GM23338 (cell line): ENCODE data around the gene XYLT1. TPM values are rescaled to one million over a fixed set of nuclear protein-coding genes. Genes with fewer than 3 reads are reported as not detected.

Source experiments
- ATAC-seq: fragments of 200-7000 bp; cut with Tn5 transposase; 3 replicates; pipeline ENCODE4 v1.9.1; 2020
- DNase-seq: peaks from one replicate; pipeline ENCODE4 v3.0.0-alpha.2; 2015; ENCODE audit warnings: low spot score
- H2AFZ ChIP-seq: fragments of 200-600 bp; sonication (generic); 2 replicates; pipeline ENCODE4 v1.8.0; 2016; ENCODE audit warnings: antibody characterized with exemption, mild to moderate bottlenecking, moderate library complexity
- H3F3A ChIP-seq: fragments of 200-600 bp; sonication (generic); replicated peaks from 2 replicates; pipeline ENCODE4 v1.8.0; 2017; ENCODE audit warnings: antibody characterized with exemption, mixed run types, low read depth
- H3K27ac ChIP-seq: fragments of 200-600 bp; sonication (generic); 2 replicates; pipeline ENCODE4 v1.6.1; 2016; ENCODE audit warnings: low read depth
- H3K27me3 ChIP-seq: fragments of 200-600 bp; sonication (generic); 2 replicates; pipeline ENCODE4 v1.8.0; 2016; ENCODE audit warnings: mild to moderate bottlenecking, mixed run types, moderate library complexity; ENCODE audit not compliant: insufficient read depth
- H3K36me3 ChIP-seq: fragments of 200-600 bp; sonication (generic); 2 replicates; pipeline ENCODE4 v1.8.0; 2016; ENCODE audit warnings: mild to moderate bottlenecking; ENCODE audit not compliant: insufficient read depth
- H3K4me1 ChIP-seq: fragments of 200-600 bp; sonication (generic); 2 replicates; pipeline ENCODE4 v1.8.0; 2016; ENCODE audit warnings: mild to moderate bottlenecking, moderate library complexity; ENCODE audit not compliant: insufficient read depth
- H3K4me2 ChIP-seq: fragments of 200-600 bp; sonication (generic); 2 replicates; pipeline ENCODE4 v1.7.1; 2017; ENCODE audit warnings: mixed run types
- H3K4me3 ChIP-seq: fragments of 200-600 bp; sonication (generic); 2 replicates; pipeline ENCODE4 v1.6.1; 2016; ENCODE audit warnings: mixed run types
- H3K79me2 ChIP-seq: fragments of 200-600 bp; sonication (generic); replicated peaks from 2 replicates; pipeline ENCODE4 v1.8.0; 2017; ENCODE audit warnings: mild to moderate bottlenecking; ENCODE audit not compliant: insufficient read depth
- H3K9me2 ChIP-seq: fragments of 200-600 bp; sonication (generic); 2 replicates; pipeline ENCODE4 v1.8.0; 2017; ENCODE audit not compliant: insufficient read depth
- H4K20me1 ChIP-seq: fragments of 200-600 bp; sonication (generic); replicated peaks from 2 replicates; pipeline ENCODE4 v1.8.0; 2017; ENCODE audit warnings: mild to moderate bottlenecking; ENCODE audit not compliant: insufficient read depth
- H3K27ac Mint-ChIP-seq: 2 replicates; pipeline ENCODE4 v1.8.0; 2020; ENCODE audit warnings: inconsistent platforms, mild to moderate bottlenecking, moderate library complexity, mixed read lengths
- H3K27me3 Mint-ChIP-seq: 3 replicates; pipeline ENCODE4 v1.8.0; 2022; ENCODE audit warnings: low read depth, mild to moderate bottlenecking, moderate library complexity, mixed read lengths, inconsistent platforms; ENCODE audit not compliant: insufficient read depth, poor library complexity
- H3K36me3 Mint-ChIP-seq: 3 replicates; pipeline ENCODE4 v1.8.0; 2021; ENCODE audit warnings: low read depth, mild to moderate bottlenecking, inconsistent platforms, moderate library complexity, mixed read lengths
- H3K4me1 Mint-ChIP-seq: 3 replicates; pipeline ENCODE4 v1.8.0; 2020; ENCODE audit warnings: mild to moderate bottlenecking, inconsistent platforms, mixed read lengths
- H3K4me3 Mint-ChIP-seq: 3 replicates; pipeline ENCODE4 v1.8.0; 2021; ENCODE audit warnings: moderate library complexity, mild to moderate bottlenecking, inconsistent platforms, mixed read lengths
- H3K9me3 Mint-ChIP-seq: 3 replicates; pipeline ENCODE4 v1.8.0; 2020; ENCODE audit warnings: moderate library complexity, mild to moderate bottlenecking, inconsistent platforms, mixed read lengths
- CREB1 ChIP-seq: fragments of 250-450 bp; sonication (Bioruptor Pico); IDR thresholded peaks from 2 replicates; pipeline ENCODE4 v1.5.0; 2020; ENCODE audit warnings: low read depth, mild to moderate bottlenecking, moderate library complexity
- ETS1 ChIP-seq: IDR thresholded peaks from 2 replicates; pipeline ENCODE4 v1.6.1; 2016; ENCODE audit warnings: antibody characterized with exemption
- EZH2 ChIP-seq: fragments of 200-600 bp; sonication (generic); IDR thresholded peaks from one replicate; pipeline ENCODE4 v1.8.0; 2017; ENCODE audit warnings: antibody characterized with exemption, mild to moderate bottlenecking, low read depth; ENCODE audit not compliant: unreplicated experiment
- EZH2phosphoT487 ChIP-seq: fragments of 200-600 bp; sonication (generic); IDR thresholded peaks from one replicate; pipeline ENCODE4 v1.8.1; 2018; ENCODE audit warnings: antibody characterized with exemption; ENCODE audit not compliant: unreplicated experiment
- JUNB ChIP-seq: IDR thresholded peaks from one replicate; pipeline ENCODE4 v1.6.1; 2016; ENCODE audit warnings: antibody characterized with exemption; ENCODE audit not compliant: unreplicated experiment
- NANOG ChIP-seq: IDR thresholded peaks from 2 replicates; pipeline ENCODE4 v1.6.1; 2016; ENCODE audit warnings: antibody characterized with exemption, borderline replicate concordance
- POLR2AphosphoS5 ChIP-seq: IDR thresholded peaks from 2 replicates; pipeline ENCODE4 v1.6.1; 2016; ENCODE audit warnings: antibody characterized with exemption, low read depth
- ZNF114 ChIP-seq: fragments of 250-450 bp; sonication (Bioruptor Pico); IDR thresholded peaks from 2 replicates; pipeline ENCODE4 v1.5.0; 2020; ENCODE audit warnings: mild to moderate bottlenecking, moderate library complexity
- ZNF331 ChIP-seq: fragments of 250-450 bp; sonication (Bioruptor Pico); IDR thresholded peaks from 2 replicates; pipeline ENCODE4 v1.5.0; 2020; ENCODE audit warnings: low read depth, mild to moderate bottlenecking, moderate library complexity
- polyA plus RNA-seq: library from polyadenylated mRNA; unstranded; fragments of >200 nt; fragmentation: Nextera tagmentation; extraction: Ambion mirVana; gene quantifications from 2 replicates; pipeline ENCODE4 v1.2.1, GENCODE V29; 2016
- total RNA-seq: library from RNA; depleted of rRNA; stranded (reverse); fragments of >200 nt; shearing (Covaris generic); gene quantifications from 2 replicates; pipeline ENCODE4 v1.2.3, GENCODE V29; 2014
- TF ChIP-seq, protein P1 (sequence below), 2 experiments: fragments of 200-600 bp in 1 of 2; sonication (generic) in 1 of 2; conservative IDR thresholded peaks; 2 replicates each; pipeline versions ENCODE4 v1.5.1 to v1.6.1; 2016 to 2017; ENCODE audit warnings: antibody characterized with exemption in 2 of 2, low read depth in 2 of 2, mild to moderate bottlenecking in 2 of 2, moderate library complexity in 1 of 2
- TF ChIP-seq, protein P2 (sequence below): IDR thresholded peaks from one replicate; pipeline ENCODE4 v1.6.1; 2018; ENCODE audit warnings: antibody characterized with exemption; ENCODE audit not compliant: unreplicated experiment
- TF ChIP-seq, protein P3 (sequence below): fragments of 250-450 bp; sonication (Bioruptor Pico); IDR thresholded peaks from 2 replicates; pipeline ENCODE4 v1.5.0; 2020; ENCODE audit warnings: mild to moderate bottlenecking, moderate library complexity

The XYLT1 gene
- total and polyA plus RNA-seq, 2 experiments from 2014 or later, result 3.5 to 24.7 TPM

DNA sequence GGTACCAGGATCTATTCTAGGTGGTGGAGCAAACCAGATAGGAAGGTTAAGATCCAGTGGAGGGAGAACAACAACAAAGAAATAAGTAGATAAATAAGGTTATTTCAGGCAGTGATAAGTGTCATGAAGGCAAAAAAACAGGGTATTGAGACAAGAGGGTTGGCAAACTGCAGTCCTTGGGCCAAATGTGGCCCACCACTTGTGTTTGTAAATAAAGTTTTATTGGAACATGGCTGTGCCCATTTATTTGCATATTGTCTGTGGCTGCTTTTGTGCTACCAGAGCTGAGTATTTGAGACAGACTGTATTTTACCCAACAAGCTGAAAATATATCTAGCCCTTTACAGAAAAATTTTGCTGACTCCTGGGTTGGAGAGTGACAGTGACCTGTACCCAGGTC, 361.3 kb downstream of the XYLT1 start (continued):
- TF ChIP-seq, protein P1, sequence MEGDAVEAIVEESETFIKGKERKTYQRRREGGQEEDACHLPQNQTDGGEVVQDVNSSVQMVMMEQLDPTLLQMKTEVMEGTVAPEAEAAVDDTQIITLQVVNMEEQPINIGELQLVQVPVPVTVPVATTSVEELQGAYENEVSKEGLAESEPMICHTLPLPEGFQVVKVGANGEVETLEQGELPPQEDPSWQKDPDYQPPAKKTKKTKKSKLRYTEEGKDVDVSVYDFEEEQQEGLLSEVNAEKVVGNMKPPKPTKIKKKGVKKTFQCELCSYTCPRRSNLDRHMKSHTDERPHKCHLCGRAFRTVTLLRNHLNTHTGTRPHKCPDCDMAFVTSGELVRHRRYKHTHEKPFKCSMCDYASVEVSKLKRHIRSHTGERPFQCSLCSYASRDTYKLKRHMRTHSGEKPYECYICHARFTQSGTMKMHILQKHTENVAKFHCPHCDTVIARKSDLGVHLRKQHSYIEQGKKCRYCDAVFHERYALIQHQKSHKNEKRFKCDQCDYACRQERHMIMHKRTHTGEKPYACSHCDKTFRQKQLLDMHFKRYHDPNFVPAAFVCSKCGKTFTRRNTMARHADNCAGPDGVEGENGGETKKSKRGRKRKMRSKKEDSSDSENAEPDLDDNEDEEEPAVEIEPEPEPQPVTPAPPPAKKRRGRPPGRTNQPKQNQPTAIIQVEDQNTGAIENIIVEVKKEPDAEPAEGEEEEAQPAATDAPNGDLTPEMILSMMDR (conservative IDR thresholded peaks at IDR 0.05; ENCODE audit: low read depth in 2 of 2), result no peak
- no peak for TF ChIP-seq EZH2
- no peak for TF ChIP-seq EZH2phosphoT487
- TF ChIP-seq, protein P2, sequence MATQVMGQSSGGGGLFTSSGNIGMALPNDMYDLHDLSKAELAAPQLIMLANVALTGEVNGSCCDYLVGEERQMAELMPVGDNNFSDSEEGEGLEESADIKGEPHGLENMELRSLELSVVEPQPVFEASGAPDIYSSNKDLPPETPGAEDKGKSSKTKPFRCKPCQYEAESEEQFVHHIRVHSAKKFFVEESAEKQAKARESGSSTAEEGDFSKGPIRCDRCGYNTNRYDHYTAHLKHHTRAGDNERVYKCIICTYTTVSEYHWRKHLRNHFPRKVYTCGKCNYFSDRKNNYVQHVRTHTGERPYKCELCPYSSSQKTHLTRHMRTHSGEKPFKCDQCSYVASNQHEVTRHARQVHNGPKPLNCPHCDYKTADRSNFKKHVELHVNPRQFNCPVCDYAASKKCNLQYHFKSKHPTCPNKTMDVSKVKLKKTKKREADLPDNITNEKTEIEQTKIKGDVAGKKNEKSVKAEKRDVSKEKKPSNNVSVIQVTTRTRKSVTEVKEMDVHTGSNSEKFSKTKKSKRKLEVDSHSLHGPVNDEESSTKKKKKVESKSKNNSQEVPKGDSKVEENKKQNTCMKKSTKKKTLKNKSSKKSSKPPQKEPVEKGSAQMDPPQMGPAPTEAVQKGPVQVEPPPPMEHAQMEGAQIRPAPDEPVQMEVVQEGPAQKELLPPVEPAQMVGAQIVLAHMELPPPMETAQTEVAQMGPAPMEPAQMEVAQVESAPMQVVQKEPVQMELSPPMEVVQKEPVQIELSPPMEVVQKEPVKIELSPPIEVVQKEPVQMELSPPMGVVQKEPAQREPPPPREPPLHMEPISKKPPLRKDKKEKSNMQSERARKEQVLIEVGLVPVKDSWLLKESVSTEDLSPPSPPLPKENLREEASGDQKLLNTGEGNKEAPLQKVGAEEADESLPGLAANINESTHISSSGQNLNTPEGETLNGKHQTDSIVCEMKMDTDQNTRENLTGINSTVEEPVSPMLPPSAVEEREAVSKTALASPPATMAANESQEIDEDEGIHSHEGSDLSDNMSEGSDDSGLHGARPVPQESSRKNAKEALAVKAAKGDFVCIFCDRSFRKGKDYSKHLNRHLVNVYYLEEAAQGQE, result no peak
- no peak for TF ChIP-seq ETS1
- TF ChIP-seq NANOG, result no peak

DNA sequence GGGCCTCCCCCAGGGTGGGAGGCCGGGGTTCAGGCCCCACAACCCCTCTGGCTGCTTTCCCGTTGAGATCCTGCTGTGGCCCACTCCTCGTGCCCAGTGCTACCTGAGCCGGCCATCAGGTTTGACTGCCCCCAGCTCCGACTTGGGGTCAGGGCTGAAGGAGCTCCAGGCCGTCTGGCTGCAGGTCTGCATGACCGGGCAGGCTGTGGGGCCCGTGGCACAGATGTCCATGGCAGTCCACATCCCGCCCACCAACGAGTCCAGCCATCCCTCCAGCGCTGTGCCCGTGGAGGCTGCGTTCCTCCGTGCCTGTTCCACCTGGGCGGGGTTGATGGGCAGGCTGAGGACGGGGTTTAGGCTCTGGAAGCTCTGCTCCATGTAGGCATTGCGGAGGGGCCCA, 362.2 kb downstream of the XYLT1 start:
- ATAC-seq, result no peak
- peaks cover 26% of the 10 kb centered on the region for H3K4me1 Mint-ChIP-seq
- H3K27me3 Mint-ChIP-seq, result peaks cover 13% of the 10 kb centered on the region
- no peaks in the 10 kb centered on the region for H3F3A ChIP-seq
- H2AFZ ChIP-seq, result no peak overlapping the region
- no peaks in the 10 kb centered on the region for H3K9me3 Mint-ChIP-seq
- H3K4me1 ChIP-seq, result peaks cover 17% of the 10 kb centered on the region
- H3K27ac Mint-ChIP-seq, result no peak overlapping the region
- peaks cover 6% of the 10 kb centered on the region; the same call in 2 of the 3 replicates for H3K36me3 Mint-ChIP-seq
- no peak overlapping the region for H3K4me3 ChIP-seq
- no peaks in the 10 kb centered on the region for H3K27me3 ChIP-seq
- H3K79me2 ChIP-seq, result no peaks in the 10 kb centered on the region
- no peaks in the 10 kb centered on the region for H3K9me2 ChIP-seq
- H3K36me3 ChIP-seq, result no peaks in the 10 kb centered on the region
- H3K4me3 Mint-ChIP-seq, result no peak overlapping the region
- no peaks in the 10 kb centered on the region for H4K20me1 ChIP-seq
- no peak overlapping the region for H3K4me2 ChIP-seq
- no peak overlapping the region for H3K27ac ChIP-seq
- DNase-seq, result no peak
- TF ChIP-seq POLR2AphosphoS5 (no peak), CREB1 (CRISPR knock-in tag) (no peak), ZNF331 (CRISPR knock-in tag) (no peak), NANOG (no peak), ZNF114 (CRISPR knock-in tag) (no peak), ETS1 (no peak), JUNB (no peak)
- TF ChIP-seq, protein P3, sequence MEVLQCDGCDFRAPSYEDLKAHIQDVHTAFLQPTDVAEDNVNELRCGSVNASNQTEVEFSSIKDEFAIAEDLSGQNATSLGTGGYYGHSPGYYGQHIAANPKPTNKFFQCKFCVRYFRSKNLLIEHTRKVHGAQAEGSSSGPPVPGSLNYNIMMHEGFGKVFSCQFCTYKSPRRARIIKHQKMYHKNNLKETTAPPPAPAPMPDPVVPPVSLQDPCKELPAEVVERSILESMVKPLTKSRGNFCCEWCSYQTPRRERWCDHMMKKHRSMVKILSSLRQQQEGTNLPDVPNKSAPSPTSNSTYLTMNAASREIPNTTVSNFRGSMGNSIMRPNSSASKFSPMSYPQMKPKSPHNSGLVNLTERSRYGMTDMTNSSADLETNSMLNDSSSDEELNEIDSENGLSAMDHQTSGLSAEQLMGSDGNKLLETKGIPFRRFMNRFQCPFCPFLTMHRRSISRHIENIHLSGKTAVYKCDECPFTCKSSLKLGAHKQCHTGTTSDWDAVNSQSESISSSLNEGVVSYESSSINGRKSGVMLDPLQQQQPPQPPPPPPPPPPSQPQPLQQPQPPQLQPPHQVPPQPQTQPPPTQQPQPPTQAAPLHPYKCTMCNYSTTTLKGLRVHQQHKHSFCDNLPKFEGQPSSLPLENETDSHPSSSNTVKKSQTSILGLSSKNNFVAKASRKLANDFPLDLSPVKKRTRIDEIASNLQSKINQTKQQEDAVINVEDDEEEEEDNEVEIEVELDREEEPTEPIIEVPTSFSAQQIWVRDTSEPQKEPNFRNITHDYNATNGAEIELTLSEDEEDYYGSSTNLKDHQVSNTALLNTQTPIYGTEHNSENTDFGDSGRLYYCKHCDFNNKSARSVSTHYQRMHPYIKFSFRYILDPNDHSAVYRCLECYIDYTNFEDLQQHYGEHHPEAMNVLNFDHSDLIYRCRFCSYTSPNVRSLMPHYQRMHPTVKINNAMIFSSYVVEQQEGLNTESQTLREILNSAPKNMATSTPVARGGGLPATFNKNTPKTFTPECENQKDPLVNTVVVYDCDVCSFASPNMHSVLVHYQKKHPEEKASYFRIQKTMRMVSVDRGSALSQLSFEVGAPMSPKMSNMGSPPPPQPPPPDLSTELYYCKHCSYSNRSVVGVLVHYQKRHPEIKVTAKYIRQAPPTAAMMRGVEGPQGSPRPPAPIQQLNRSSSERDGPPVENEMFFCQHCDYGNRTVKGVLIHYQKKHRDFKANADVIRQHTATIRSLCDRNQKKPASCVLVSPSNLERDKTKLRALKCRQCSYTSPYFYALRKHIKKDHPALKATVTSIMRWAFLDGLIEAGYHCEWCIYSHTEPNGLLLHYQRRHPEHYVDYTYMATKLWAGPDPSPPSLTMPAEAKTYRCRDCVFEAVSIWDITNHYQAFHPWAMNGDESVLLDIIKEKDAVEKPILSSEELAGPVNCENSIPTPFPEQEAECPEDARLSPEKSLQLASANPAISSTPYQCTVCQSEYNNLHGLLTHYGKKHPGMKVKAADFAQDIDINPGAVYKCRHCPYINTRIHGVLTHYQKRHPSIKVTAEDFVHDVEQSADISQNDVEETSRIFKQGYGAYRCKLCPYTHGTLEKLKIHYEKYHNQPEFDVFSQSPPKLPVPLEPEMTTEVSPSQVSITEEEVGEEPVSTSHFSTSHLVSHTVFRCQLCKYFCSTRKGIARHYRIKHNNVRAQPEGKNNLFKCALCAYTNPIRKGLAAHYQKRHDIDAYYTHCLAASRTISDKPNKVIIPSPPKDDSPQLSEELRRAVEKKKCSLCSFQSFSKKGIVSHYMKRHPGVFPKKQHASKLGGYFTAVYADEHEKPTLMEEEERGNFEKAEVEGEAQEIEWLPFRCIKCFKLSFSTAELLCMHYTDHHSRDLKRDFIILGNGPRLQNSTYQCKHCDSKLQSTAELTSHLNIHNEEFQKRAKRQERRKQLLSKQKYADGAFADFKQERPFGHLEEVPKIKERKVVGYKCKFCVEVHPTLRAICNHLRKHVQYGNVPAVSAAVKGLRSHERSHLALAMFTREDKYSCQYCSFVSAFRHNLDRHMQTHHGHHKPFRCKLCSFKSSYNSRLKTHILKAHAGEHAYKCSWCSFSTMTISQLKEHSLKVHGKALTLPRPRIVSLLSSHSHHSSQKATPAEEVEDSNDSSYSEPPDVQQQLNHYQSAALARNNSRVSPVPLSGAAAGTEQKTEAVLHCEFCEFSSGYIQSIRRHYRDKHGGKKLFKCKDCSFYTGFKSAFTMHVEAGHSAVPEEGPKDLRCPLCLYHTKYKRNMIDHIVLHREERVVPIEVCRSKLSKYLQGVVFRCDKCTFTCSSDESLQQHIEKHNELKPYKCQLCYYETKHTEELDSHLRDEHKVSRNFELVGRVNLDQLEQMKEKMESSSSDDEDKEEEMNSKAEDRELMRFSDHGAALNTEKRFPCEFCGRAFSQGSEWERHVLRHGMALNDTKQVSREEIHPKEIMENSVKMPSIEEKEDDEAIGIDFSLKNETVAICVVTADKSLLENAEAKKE (CRISPR knock-in tag), result no peak
